SKM-1 (cell line): Measurements from ENCODE around the gene ATP8A2.

Experiments
- DNase-seq: peaks from one replicate; lab custom pipeline; 2025; ENCODE audit not compliant: unreplicated experiment; lab: John Stamatoyannopoulos, UW

Gene ATP8A2

GRCh38 chr13:25874064-25874737, 502.4 kb downstream of the ATP8A2 start:
- no peak for DNase-seq

GRCh38 chr13:25874907-25875306, 503.1 kb downstream of the ATP8A2 start:
- peak; percentile 63 for DNase-seq

GRCh38 chr13:25876247-25876646, 504.5 kb downstream of the ATP8A2 start:
- no peak for DNase-seq

GRCh38 chr13:25879466-25879865, 507.7 kb downstream of the ATP8A2 start:
- no peak for DNase-seq

GRCh38 chr13:25881136-25881926, 509.6 kb downstream of the ATP8A2 start:
- DNase-seq, result no peak

- no peak for DNase-seq
Measured at GRCh38 chr13:25881971-25882451, 510.2 kb downstream of the ATP8A2 start.

GRCh38 chr13:25882466-25883357, 510.9 kb downstream of the ATP8A2 start:
- no peak for DNase-seq

GRCh38 chr13:25885418-25885817, 513.6 kb downstream of the ATP8A2 start:
- DNase-seq, result no peak

GRCh38 chr13:25886438-25887214, 514.9 kb downstream of the ATP8A2 start:
- DNase-seq, result no peak

- DNase-seq, result no peak
Measured at GRCh38 chr13:25887962-25888655, 516.3 kb downstream of the ATP8A2 start.

- no peak for DNase-seq
Measured at GRCh38 chr13:25890671-25891212, 519.0 kb downstream of the ATP8A2 start.

- no peak for DNase-seq
Measured at GRCh38 chr13:25898991-25899390, 527.2 kb downstream of the ATP8A2 start.

- DNase-seq, result no peak
Measured at GRCh38 chr13:25899464-25899863, 527.7 kb downstream of the ATP8A2 start.

- DNase-seq, result no peak
Measured at GRCh38 chr13:25899952-25900351, 528.2 kb downstream of the ATP8A2 start.

GRCh38 chr13:25901460-25902376, 529.9 kb downstream of the ATP8A2 start:
- DNase-seq, result no peak

GRCh38 chr13:25902455-25902854, 530.7 kb downstream of the ATP8A2 start:
- no peak for DNase-seq

GRCh38 chr13:25902891-25903341, 531.1 kb downstream of the ATP8A2 start:
- no peak for DNase-seq

- DNase-seq, result no peak
Measured at GRCh38 chr13:25904830-25905229, 533.1 kb downstream of the ATP8A2 start.

GRCh38 chr13:25905611-25906010, 533.8 kb downstream of the ATP8A2 start:
- DNase-seq, result no peak
